ENCODE measurements around the gene PSMA1.

GRCh38 chr11:14552089-14552488 is 31.9 kb upstream of the PSMA1 start:
- TF ChIP-seq, protein P1, sequence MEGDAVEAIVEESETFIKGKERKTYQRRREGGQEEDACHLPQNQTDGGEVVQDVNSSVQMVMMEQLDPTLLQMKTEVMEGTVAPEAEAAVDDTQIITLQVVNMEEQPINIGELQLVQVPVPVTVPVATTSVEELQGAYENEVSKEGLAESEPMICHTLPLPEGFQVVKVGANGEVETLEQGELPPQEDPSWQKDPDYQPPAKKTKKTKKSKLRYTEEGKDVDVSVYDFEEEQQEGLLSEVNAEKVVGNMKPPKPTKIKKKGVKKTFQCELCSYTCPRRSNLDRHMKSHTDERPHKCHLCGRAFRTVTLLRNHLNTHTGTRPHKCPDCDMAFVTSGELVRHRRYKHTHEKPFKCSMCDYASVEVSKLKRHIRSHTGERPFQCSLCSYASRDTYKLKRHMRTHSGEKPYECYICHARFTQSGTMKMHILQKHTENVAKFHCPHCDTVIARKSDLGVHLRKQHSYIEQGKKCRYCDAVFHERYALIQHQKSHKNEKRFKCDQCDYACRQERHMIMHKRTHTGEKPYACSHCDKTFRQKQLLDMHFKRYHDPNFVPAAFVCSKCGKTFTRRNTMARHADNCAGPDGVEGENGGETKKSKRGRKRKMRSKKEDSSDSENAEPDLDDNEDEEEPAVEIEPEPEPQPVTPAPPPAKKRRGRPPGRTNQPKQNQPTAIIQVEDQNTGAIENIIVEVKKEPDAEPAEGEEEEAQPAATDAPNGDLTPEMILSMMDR (IDR thresholded peaks at IDR 0.05), result no peak
- TF ChIP-seq POLR2A (IDR thresholded peaks at IDR 0.05), result no peak
